NCI-H2196 treated with DMSO at 0.1 percent for 48 hours (cell line): ENCODE results near the gene NIM1K.
A peak's percentile ranks its signal among the peaks of the same experiment; 100 is the strongest.
"Not testable (repeated sequence)": the region's sequence is repeated elsewhere in the genome, so short reads cannot be mapped to it uniquely, and the experiment has no call there.

Source experiments
- DNase-seq: peaks from one replicate; lab custom pipeline; 2025; ENCODE audit not compliant: unreplicated experiment; lab: John Stamatoyannopoulos, UW

Gene NIM1K

DNA sequence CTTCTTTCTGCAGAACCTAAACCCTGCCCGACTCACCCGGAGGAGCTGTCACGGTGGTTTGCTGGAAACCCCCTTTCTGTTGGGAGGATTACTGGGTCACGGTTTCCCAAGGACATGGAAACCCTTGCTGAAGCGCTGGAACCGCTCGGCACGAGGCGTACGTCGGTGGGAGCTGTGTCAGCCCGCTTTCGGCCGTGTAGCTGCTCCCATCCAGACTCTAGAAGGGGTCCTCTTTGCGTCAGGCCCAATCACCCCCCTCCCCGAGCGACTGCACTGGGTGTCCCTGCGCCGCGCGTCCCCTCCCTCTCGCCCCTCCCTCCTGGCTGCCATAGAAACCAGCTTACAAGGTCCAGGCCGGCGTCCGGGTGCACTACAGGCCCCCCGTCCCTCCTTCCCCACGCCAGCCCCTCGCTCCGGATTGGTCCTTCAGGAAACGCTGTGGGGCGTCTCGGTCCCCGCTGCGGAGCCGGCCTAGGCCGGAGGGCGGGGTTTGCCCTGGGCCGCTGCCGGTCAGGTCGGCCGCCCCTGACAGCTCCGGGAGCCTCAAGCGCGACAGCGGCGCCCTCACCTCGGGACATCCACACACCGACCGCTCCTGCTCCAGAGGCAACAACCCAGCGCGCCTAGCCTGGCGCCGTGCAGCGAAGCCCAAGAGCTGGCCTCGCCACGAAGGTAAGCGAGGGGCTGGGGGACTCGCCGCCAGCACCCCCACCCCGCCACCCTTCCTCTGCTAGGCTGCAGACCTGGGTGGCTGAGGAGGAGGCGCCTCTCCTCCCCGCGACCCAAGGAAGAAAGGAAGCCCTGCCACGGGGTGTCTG, at the start of gene NIM1K:
Gene NIM1K (plus strand): TSS at position 486 of the 818 bp plus-strand sequence. CDS start 53,551 bp downstream, outside the sequence.
- DNase-seq, result peak; percentile 51

DNA sequence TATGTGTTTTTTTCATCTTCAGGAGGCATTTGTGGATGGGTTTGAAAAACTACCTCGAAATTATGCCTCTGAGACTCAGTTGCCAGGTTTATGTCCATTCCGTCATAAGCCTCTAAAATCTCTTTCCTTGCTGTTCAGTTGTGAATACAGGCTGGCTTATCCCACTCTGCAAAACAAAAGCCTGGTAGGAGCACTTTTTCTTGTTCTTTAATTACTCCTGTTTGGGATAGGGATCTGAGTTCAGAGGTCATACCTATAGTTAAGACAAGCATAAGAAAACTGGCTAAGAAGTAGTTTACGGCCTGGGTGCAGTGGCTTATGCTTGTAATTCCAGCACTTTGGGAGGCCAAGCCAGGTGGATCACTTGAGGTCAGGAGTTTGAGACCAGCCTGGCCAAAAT, 47.0 kb upstream of the NIM1K start:
- no peak for DNase-seq

DNA sequence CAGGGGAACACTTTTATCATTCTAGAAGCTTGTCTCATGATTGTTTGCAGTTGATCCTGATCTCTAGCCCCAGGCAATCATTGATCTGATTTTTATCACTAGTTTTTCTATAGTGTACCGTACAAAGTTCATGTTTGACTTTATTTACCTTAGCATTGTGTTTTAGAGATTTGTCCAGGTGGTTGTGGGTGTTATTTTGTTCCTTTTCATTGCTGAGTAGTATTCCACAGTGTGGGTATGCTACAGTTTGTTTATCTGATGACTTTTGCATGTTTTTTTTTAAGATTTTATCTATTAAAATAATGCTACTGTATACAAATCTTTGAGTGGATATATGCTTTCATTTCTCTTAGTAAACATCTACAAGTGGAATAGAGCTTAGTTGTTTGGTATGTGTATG, 45.1 kb upstream of the NIM1K start:
- no peak for DNase-seq

DNA sequence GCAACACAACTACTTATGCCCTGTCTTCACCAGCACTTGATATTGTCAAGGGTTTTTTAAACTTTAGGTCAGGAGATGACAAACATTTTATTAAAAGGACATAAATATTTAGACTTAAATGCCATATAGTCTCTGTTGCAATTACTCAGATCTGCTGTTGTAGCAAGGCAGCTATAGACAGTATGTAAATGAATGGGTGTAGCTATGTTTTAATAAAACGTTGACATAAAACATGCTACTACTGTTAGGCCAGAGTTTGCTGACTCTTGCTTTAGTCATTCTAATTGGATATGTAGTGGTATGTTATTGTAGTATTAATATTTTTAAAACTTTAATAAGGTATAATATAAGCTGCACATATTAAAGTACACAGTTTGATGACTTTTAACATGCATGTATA, 43.6 kb upstream of the NIM1K start:
- DNase-seq, result no peak

DNA sequence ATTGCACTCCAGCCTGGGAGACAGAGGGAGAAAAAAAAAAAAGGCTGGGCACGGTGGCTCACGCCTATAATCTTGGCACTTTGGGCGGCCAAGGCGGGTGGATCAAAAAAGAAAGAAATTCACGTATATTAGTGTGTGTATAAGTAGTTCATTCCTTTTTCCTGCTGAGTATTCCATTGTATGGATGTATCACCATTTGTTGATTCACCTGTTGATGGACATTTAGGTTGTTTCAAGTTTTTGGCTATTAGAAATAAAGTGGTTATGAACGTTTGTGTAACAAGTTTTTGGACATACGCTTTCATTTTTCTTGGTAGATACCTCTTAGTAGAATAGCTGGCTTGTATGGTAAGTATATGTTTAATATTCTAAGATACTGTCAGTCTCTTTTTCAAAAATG, 42.8 kb upstream of the NIM1K start:
- DNase-seq, result no peak

DNA sequence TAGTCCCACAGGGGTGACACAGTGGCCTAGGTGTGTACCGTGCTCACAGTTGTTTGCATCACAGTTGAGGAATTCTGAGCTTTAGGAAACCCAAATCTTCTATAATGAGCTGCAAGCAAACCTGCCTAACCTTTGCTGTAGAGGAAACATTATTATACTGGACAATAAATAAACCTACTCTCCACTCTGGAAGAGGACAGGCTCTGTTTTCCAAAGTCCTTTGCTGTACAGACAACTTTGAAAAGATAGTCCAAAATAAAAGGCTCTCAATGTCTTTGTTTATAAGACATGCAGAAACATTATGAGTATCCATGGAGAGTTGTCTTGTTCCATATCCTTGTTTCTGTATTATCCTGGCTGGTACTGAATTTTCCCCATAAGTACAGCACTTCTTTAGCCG, 42.0 kb upstream of the NIM1K start:
- no peak for DNase-seq

DNA sequence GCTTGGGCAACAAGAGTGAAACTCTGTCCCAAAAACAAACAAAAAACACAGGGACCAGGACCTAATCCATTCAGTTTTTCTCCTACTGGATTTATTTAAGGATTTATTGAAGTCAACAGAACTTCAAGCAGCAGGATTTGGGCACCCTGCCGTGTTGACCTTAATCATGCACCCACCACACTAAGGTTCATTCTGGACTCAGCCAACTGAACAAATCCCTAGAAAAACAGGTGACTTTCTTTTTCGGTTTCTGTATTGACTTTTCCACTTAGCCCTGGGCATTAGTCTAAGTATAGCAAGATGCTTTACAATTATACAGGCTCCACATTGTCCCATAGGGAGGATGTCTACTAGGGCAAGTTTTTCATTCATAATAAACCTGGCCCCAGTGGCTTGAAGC, 41.3 kb upstream of the NIM1K start:
- no peak for DNase-seq

DNA sequence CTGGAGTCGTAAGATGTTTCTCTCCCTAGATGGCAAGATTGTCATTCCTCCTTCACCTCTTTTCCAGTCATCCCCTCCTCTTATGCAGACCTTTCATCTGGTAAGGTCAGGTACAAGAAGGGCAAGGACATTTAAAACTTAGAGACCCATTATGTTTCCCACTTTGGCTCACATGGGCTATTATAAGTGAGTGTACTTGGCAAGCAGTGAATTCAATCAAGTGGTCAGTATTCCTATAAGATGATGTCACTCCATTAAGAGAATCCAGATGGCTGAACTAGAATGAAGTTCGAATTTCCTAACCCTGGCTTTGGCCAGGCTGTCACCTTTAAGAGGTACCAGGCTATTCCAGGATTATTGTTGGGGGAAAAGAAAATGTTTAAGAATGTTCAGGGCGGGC, 39.1 kb upstream of the NIM1K start:
- DNase-seq, result peak; percentile 30

DNA sequence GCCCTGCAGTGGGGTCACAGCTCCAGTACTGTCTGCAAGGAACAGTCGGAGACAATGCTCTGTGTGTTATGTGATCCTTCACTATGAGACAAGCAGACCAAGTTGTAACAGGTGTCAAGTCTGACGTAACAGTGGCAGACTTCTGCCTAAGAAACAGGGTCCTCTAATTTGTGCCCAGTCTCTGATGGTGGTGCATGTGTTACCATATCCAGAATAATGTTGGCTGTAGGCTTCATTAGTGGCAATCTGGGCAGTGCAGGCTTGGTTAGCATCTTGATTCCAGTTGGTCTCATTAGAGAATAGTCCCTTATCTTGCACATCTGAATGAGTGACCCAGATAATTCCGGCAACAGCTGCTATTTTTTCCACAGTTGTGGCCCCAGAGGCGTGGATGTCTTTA, 37.6 kb upstream of the NIM1K start:
- DNase-seq, result no peak

DNA sequence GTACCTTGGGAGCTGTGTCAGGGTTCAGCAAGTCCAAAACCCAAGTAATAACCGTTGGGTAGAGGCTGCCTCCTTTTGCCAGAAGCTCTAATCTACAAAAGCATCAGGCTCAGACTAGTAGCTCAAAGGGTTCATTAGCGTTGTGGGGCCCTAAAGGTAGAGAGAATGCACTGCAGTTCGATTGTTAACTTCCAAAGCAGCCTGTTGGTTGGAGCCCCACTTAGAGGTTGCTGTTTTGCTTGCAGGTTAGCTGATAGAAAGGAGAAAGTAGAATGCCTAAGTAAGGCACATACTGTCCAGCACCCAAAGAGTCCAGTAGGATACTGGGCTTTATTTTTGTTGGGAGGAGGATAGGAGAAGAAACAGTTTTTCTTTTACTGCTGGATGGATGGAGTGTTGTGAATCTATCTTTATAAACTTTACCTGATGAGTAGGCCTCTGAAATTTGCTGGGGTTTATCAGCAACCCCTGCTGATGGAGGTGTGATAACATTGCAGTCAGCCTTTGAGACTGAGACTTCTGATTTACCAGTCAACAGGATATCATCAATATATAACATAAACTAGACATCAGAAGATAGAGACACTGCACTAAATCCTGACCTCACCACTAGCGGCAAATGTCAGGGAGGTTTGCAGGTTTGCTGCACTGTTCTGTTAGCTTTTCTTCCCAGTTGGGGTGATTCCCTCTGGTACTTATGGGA, 36.5 kb upstream of the NIM1K start:
- DNase-seq, result no peak

DNA sequence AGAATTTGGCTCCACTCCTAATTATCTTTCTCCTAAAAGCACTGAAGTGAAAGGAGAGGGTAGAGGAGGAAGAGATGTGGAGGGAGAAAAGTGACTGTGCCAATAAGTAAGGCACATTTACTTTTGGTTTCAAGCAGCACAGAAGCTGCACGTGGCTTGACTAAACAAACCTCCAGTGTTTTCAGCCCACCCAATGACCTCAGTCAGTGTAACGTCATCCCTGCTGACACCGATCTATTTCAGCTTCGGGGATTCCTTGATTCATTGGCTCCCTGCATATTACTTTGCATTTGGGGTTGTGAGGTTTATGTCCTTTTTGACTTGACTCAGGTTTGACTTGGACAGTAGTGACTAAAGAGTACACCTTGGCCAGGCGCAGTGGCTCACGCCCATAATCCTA, 35.6 kb upstream of the NIM1K start:
- no peak for DNase-seq

DNA sequence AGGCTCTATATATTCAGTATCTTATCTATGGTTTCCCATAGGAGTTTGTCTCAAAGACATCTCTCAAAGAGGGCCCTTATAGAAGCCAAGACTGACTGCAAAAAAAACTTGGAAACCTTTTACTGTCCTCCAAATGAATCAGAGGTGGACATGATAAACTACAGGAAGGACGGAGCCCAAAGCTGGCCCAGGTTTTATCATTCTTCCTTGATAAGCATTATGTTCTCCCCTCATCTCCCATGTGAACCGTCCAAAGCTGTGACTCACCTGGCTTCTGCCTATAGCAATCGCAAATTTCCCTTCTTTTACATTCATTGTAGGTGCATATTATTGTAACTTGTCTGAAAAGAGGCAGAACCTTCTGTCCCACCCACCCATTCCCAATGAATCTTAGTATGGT, 35.0 kb upstream of the NIM1K start:
- DNase-seq, result no peak

DNA sequence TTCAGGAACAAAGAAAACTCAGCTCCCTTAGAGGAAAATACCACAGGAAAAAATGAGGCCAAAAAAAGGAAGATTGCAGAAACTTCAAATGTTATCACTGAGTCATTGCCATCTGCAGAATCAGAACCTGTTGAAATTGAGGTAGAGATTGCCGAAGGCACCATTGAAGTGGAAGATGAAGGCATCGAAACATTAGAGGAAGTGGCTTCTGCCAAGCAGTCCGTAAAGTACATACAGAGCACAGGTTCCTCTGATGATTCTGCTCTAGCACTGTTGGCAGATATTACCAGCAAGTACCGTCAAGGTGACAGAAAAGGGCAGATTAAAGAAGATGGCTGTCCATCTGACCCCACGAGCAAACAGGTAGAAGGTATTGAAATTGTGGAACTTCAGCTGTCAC, 30.8 kb upstream of the NIM1K start:
- DNase-seq, result no peak

DNA sequence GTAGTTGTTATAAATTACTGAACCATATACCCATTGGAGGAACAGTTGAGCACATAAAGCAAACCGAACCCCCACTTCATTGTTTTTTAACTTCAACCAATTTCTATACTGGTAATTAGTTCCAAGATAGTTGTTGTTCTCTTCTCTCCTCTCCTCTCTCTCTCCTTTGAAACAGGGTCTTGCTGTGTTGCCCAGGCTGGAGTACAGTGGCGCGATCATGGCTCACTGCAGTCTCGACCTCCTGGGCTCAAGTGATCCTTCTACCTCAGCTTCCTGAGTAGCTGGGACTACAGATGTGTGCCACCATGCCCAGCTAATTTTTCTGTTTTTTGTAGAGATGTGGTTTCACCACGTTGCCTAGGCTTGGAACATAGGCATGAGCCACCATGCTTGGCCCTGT, 27.2 kb upstream of the NIM1K start:
- DNase-seq, result not testable (repeated sequence)

DNA sequence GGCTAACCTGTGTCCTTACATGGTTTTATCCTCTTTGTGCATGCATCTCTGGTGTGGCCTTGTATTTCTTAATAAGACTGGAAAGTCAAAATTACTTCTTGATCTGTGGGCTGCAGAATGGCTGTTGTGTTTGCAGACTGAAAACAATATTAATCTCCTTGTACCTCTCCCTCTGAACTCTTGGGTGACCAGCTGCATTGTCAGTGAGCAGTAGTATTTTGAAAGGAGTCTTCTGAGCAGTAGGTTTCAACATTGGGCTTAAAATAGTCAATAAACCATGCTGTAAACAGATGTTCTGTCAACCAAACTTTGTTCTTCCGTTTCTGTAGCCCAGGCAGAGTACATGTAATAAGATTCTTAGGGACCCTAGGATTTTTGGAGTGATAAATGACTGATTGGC, 26.7 kb upstream of the NIM1K start:
- no peak for DNase-seq

DNA sequence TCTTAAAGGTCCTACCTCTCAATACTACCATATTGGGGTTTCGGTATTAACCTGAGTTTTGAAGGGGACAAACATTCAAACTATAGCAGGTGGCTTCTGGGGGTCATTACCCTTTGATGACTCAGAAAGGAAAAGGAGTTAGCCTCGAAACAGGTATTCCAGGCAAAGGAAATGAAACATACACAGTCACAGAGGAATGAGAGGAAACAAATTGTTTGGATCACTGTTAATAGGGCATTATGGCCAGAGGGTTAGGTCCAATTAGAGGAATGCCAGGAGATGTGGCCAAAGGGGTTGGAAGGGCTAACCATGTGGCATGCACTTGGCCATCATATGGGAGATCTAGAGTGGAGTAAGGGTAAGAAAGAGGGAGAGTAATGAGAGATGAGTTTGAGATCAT, 23.9 kb upstream of the NIM1K start:
- DNase-seq, result no peak

DNA sequence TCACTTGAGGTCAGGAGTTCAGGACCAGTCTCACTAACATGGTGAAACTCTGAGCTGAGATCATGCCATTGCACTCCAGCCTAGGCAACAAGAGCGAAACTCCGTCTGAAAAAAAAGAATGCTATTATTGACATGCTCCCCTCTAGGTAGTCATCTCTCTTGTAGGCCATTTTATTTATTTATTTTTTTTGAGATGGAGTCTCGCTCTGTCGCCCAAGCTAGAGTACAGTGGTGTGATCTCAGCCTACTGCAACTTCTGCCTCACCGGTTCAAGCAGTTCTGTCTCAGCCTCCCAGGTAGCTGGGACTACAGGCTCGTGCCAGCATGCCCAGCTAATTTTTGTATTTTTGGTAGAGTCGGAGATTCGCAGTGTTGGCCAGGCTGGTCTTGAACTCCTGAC, 20.6 kb upstream of the NIM1K start:
- DNase-seq, result no peak

DNA sequence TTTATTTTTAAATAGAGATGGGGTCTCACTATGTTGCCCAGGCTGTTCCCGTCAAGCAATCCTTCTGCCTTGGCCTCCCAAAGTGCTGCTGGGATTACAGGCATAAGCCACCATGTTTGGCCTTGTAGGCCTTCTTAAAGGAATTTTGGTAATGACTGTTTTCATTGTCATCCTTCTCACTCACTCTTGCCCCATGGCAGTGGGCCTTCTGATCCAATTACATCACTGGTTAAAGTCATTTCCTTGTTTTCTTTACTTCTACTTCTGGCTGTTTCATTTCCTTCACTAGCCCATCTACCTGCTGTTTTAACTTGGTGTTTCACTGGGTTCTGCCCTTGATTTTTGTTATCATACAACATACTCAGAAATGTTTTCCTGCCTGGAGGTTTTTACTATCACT, 20.1 kb upstream of the NIM1K start:
- no peak for DNase-seq

DNA sequence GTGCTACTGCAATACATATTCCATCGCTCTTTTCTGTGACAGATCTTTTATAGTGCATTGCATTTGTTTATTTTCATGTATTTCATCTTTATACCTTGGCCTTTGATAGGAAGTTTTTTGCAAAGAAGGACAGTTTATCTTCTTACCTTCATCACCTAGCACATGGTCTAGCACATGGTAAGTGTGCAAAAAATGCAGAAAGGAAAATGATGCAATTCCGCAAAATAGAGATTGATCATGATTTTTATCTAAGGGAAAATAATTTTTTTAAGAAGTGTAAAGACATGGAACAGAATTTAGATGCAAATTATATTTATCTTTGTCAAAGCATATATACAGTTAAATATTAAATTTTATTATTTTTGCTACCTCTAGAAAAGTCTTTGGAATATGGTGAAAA, 19.2 kb upstream of the NIM1K start:
- DNase-seq, result no peak

DNA sequence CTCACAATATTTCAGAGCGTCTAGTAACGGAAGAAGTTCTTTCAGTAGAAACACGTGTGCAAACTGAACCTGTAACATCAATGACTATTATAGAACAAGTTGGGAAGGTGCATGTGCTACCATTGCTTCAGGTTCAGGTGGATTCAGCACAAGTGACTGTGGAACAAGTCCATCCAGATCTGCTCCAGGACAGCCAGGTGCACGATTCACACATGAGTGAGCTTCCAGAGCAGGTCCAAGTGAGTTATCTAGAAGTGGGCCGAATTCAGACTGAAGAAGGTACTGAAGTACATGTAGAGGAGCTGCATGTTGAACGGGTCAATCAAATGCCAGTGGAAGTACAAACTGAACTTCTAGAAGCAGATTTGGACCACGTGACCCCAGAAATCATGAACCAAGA, 17.4 kb upstream of the NIM1K start:
- no peak for DNase-seq

DNA sequence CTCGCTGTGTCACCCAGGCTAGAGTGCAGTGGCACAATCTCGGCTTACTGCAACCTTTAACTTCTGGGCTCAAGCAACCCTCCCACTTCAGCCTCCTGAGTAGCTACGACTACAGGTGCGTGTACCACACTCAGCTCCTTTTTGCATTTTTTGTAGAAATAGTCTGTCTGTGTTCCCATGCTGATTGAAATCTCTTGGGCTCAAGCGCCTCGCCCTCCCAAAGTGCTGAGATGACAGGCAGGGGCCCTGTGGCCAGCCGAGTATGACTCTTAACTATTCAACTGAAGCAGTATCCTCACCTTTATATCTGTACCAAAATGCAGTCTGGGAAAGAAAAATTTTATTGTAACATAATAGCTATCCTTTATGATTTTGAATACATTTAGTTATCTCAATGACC, 12.2 kb upstream of the NIM1K start:
- no peak for DNase-seq

DNA sequence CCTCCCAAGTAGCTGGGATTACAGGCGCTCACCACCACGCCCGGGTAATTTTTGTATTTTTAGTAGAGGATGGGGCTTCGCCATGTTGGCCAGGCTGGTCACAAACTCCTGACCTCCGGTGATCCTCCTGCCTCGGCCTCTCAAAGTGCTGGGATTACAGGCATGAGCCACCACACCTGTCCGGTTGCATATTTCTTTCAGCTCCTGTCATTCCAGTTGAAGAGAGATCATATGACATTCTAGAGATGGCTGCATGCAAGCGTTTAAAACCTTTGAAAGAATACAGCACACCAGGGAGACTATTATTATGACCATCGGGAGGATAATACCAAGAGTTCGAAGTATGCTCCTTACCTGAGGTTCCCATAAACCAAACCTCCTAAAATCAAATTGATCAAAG, 9.6 kb upstream of the NIM1K start:
- no peak for DNase-seq

DNA sequence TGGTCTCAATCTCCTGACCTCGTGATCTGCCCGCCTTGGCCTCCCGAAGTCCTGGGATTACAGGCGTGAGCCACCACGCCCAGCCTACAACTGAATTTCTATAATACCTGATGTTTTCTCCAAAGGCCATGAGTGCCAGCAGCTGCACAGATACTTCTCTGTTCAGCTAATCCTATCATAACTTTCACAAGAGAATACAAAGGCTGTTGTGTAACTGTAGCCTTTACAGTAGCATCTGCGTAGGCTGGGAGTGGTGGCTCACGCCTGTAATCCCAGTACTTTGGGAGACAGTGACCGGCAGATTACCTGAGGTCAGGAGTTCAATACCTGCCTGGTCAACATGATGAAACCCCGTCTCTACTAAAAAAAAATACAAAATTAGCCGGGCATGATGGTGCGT, 8.9 kb upstream of the NIM1K start:
- not testable (repeated sequence) for DNase-seq
